Nephron progenitor cell (in vitro differentiated cells): ENCODE data around the gene PRPSAP2.

Experiments
- DNase-seq: peaks from one replicate; pipeline ENCODE4 v3.0.0; 2021
- H3K27ac Mint-ChIP-seq: 2 replicates; pipeline ENCODE4 v1.8.0; 2021; ENCODE audit warnings: mild to moderate bottlenecking, moderate library complexity, mixed read lengths
- H3K27me3 Mint-ChIP-seq: 2 replicates; pipeline ENCODE4 v1.8.0; 2021; ENCODE audit warnings: mild to moderate bottlenecking, low read depth, mixed read lengths; ENCODE audit not compliant: poor library complexity
- H3K36me3 Mint-ChIP-seq: 2 replicates; pipeline ENCODE4 v1.8.0; 2021; ENCODE audit warnings: low read depth, mixed read lengths
- H3K4me1 Mint-ChIP-seq: 2 replicates; pipeline ENCODE4 v1.8.0; 2021; ENCODE audit warnings: mixed read lengths
- H3K4me3 Mint-ChIP-seq: 2 replicates; pipeline ENCODE4 v1.8.0; 2021; ENCODE audit warnings: mild to moderate bottlenecking, moderate library complexity, mixed read lengths
- H3K9me3 Mint-ChIP-seq: 2 replicates; pipeline ENCODE4 v1.8.0; 2021; ENCODE audit warnings: mild to moderate bottlenecking, moderate library complexity, mixed read lengths
- TF ChIP-seq, protein P1 (sequence below): fragments of 200-600 bp; sonication (generic); IDR thresholded peaks from 2 replicates; pipeline ENCODE4 v1.5.0; 2021; ENCODE audit warnings: antibody characterized with exemption

PRPSAP2 gene

DNA sequence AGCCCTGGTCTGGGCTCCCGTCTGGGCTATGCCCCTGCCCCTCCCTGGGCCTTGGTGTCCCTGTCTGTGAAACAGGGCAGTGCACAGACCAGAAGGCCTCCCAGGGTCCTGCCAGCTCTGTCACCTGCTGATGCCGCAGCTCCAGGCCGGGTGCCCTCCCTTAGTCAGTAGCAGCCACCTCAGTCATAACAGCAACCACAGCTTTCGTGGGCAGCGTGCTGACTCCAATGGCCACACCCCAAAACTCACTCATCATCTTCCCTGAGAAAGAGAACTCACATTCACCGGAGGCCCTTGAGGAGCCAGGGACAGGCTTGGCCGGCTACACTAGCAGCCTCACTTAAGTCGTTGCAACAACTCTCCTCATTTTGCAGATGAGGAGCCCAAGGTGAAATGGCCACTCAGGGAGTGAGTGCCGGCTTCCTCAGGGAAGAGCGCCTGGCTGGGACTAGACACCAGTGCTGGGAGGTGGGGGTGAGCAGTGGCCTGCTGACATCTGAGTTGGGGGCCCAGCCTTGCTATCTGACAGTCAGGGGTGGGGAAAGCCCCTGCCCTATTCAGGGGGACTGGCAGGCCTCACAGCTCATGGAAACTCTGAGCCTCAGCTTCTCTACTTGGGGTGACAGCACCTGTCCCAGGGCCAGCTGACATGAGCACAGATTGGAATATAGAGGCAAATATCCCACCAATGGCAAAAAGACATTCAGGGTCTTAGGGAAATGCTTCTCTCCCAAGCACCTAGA is 116.6 kb downstream of the PRPSAP2 start:
- H3K36me3 Mint-ChIP-seq, result no peaks in the 10 kb centered on the region
- no peak overlapping the region for H3K4me3 Mint-ChIP-seq
- H3K9me3 Mint-ChIP-seq, result no peaks in the 10 kb centered on the region
- peak overlapping the region; percentile 74 for H3K27ac Mint-ChIP-seq
- no peak for DNase-seq
- peaks cover 3% of the 10 kb centered on the region for H3K27me3 Mint-ChIP-seq
- TF ChIP-seq, protein P1, sequence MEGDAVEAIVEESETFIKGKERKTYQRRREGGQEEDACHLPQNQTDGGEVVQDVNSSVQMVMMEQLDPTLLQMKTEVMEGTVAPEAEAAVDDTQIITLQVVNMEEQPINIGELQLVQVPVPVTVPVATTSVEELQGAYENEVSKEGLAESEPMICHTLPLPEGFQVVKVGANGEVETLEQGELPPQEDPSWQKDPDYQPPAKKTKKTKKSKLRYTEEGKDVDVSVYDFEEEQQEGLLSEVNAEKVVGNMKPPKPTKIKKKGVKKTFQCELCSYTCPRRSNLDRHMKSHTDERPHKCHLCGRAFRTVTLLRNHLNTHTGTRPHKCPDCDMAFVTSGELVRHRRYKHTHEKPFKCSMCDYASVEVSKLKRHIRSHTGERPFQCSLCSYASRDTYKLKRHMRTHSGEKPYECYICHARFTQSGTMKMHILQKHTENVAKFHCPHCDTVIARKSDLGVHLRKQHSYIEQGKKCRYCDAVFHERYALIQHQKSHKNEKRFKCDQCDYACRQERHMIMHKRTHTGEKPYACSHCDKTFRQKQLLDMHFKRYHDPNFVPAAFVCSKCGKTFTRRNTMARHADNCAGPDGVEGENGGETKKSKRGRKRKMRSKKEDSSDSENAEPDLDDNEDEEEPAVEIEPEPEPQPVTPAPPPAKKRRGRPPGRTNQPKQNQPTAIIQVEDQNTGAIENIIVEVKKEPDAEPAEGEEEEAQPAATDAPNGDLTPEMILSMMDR, result no peak
- H3K4me1 Mint-ChIP-seq, result peaks cover 13% of the 10 kb centered on the region

DNA sequence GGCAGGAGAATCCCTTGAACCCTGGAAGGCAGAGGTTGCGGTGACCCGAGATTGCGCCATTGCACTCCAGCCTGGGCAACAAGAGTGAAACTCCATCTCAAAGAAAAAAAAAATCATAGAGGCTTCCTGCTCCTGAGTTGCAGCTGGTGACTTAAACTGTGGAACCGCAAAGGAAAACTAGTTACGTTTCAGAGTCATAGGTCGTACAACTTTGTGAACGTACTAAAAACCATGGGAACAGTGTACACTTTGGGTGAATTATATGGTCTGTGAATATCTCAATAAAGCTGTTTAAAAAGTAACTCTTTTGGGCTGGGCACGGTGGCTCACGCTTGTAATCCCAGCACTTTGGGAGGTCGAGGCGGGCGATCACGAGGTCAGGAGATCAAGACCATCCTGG is 117.7 kb downstream of the PRPSAP2 start:
- TF ChIP-seq, protein P1, result no peak
- Mint-ChIP-seq H3K27ac (no peak overlapping the region), H3K27me3 (peaks cover 2% of the 10 kb centered on the region), H3K9me3 (no peaks in the 10 kb centered on the region), H3K4me3 (no peak overlapping the region), H3K36me3 (no peaks in the 10 kb centered on the region), H3K4me1 (peaks cover 12% of the 10 kb centered on the region)
- no peak for DNase-seq

DNA sequence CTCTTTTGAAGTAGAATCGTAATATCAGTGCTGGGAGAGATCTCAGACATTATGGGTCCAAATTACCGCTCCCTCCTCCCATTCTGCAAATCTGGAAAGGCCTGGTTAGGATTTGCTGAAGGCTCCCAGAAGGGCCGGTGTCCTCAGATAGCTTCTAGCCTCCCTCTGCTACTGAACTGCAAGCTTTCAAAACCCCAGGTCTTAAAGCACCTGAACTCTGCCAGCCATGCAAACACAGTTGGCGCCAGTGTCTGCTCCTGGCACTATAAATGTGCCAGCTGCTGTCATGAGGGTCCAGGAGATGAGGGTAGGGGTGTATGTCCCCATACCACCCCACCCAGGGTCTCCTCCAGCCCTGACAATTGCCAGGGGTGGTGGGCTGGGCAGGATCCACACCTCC is 118.3 kb downstream of the PRPSAP2 start:
- TF ChIP-seq, protein P1, result no peak
- H3K27me3 Mint-ChIP-seq, result peaks cover 2% of the 10 kb centered on the region
- H3K36me3 Mint-ChIP-seq, result no peaks in the 10 kb centered on the region
- no peaks in the 10 kb centered on the region for H3K9me3 Mint-ChIP-seq
- H3K4me3 Mint-ChIP-seq, result no peak overlapping the region
- no peak overlapping the region for H3K27ac Mint-ChIP-seq
- peaks cover 18% of the 10 kb centered on the region for H3K4me1 Mint-ChIP-seq
- no peak for DNase-seq

DNA sequence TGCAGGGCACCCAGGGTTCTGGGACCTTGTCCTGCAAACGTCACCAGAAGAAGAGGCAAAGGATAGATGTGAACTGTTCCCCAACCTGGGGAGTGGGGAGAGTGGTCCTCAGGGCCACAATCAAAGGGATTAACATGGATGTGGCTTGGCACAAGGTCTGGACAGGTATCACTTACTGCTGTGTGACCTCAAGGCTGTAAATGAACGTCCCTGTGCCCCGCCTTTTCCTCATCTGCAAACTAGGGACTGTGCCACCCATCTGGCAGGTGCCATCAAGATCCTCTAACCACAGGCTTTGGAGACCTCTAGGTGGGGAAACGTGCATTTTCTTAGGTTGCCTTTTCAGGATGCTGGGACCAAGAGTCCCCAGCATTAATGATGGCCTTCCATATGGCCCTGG is 119.1 kb downstream of the PRPSAP2 start:
- Mint-ChIP-seq H3K27ac (no peak overlapping the region), H3K4me1 (peaks cover 26% of the 10 kb centered on the region), H3K9me3 (no peaks in the 10 kb centered on the region), H3K27me3 (peaks cover 2% of the 10 kb centered on the region), H3K4me3 (no peak overlapping the region), H3K36me3 (no peaks in the 10 kb centered on the region)
- TF ChIP-seq, protein P1, result no peak
- no peak for DNase-seq

DNA sequence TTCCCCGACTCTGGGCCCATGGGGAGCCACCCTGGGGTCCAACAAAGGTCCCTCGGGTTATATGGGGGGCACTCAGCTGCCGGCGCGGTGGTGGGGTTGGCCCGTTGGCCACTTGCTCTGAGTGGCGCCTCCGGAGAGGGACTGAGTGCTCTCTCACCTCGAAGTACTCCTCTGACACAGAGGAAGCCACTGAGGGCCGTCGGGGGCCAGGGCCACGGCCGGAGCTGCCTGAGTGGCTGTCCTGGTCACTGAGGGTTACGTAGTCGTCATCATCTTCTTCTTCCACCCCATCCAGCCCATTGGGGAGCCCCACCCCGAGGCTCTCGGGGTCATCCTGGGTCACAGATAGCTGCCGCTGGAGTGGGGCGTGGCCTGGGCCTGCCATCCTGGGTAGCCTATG is 119.7 kb downstream of the PRPSAP2 start:
- Mint-ChIP-seq H3K27ac (no peak overlapping the region), H3K9me3 (no peaks in the 10 kb centered on the region), H3K36me3 (no peaks in the 10 kb centered on the region), H3K4me3 (no peak overlapping the region), H3K4me1 (peaks cover 30% of the 10 kb centered on the region), H3K27me3 (peaks cover 2% of the 10 kb centered on the region)
- TF ChIP-seq, protein P1, result no peak
- DNase-seq, result no peak

DNA sequence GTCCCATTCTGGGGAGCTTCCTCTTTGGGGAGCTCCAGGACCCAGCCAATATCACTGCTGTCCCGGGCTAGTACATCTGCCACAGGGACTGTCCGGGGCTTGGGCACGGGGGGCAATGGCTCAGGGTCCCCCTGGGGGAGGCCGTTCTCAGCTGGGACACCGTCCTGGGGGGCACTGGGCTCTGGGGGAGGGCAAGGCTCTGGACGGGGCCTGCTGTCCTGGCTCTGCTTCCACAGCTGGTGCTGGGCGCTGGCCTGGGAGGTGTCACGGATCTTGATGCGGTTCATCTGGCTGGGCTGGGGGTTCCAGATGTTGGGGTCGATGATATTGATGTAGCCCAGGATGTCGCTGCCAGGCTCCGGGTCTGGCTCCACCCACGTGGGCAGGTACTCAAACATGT is 120.1 kb downstream of the PRPSAP2 start:
- no peak overlapping the region for H3K4me3 Mint-ChIP-seq
- no peaks in the 10 kb centered on the region for H3K36me3 Mint-ChIP-seq
- H3K4me1 Mint-ChIP-seq, result peaks cover 30% of the 10 kb centered on the region
- peaks cover 2% of the 10 kb centered on the region for H3K27me3 Mint-ChIP-seq
- TF ChIP-seq, protein P1, result no peak
- no peak for DNase-seq
- no peaks in the 10 kb centered on the region for H3K9me3 Mint-ChIP-seq
- no peak overlapping the region for H3K27ac Mint-ChIP-seq
